ENCODE measurements around the gene MNS1.

DNA sequence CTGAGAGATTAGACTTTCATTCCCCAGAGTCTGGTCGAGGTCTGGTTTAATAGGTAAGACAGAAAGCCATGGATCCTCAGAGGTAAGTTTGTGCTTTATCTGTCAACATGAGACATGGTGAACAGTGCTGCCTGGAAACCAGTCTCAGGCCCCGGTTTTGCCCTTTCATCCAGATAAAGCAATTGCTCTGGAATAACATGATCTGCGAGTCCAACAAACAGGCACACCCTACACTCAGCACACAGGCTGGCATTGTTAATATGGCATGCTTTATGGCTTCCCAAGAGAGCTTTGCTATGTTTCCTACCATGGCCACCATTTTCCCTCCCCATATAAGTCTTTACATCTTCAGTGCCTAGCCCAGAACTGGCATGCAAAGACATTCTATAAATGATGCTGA is 30.1 kb upstream of the MNS1 start:
- no peak for TF ChIP-seq RBM25 (IDR thresholded peaks at IDR 0.05; ENCODE audit: low read depth, low read length, severe bottlenecking)
- no peak for TF ChIP-seq RB1 (IDR thresholded peaks at IDR 0.05; ENCODE audit: low read depth)
- TF ChIP-seq ZFP30 (CRISPR knock-in tag; IDR thresholded peaks at IDR 0.05; ENCODE audit: borderline replicate concordance): no peak
- TF ChIP-seq ZNF589 (CRISPR knock-in tag; IDR thresholded peaks at IDR 0.05; ENCODE audit: low read depth): no peak
- TF ChIP-seq ZNF24 (IDR thresholded peaks at IDR 0.05): no peak
- TF ChIP-seq SRF (CRISPR knock-in tag; IDR thresholded peaks at IDR 0.05): no peak
- no peak for TF ChIP-seq ZNF384 (IDR thresholded peaks at IDR 0.05; ENCODE audit: low read depth, low read length)

Measured in K562 (cell line).